Posterior cingulate gyrus (tissue), 11 donors: ENCODE results near the gene FSD1L.
A peak's percentile ranks its signal among the peaks of the same experiment; 100 is the strongest.
"Not testable (repeated sequence)": the region's sequence is repeated elsewhere in the genome, so short reads cannot be mapped to it uniquely, and the experiment has no call there.

Experiments
- DNase-seq, 10 donors: peaks; one replicate each; pipeline versions ENCODE4 v3.0.0 to v3.0.0-alpha.2; 2020 to 2021; ENCODE audit warnings: mixed read lengths in 3 of 10
- intact Hi-C: fragments of 100-400 bp; cut with DNase I; formaldehyde crosslinking; loops from one replicate; pipeline ENCODE4 v1.15.1; 2023

FSD1L gene

GRCh38 chr9:105475302-105475701 lies 27.5 kb downstream of the FSD1L start:
- DNase-seq, result no peak
- intact Hi-C loops, result no loop called here

GRCh38 chr9:105479846-105480245 lies 32.0 kb downstream of the FSD1L start:
- no peak for DNase-seq
- intact Hi-C loops, result no loop called here

GRCh38 chr9:105483618-105484017 lies 35.8 kb downstream of the FSD1L start:
- intact Hi-C loops, result no loop called here
- DNase-seq, result no peak

- intact Hi-C loops, result no loop called here
Observed at GRCh38 chr9:105484226-105484625, 36.4 kb downstream of the FSD1L start.

GRCh38 chr9:105485131-105485530 lies 37.3 kb downstream of the FSD1L start:
- DNase-seq, result no peak
- intact Hi-C loops, result no loop called here

More at GRCh38 chr9:105484226-105484625, 36.4 kb downstream of the FSD1L start:
- DNase-seq, result no peak

- intact Hi-C loops, result no loop called here
- DNase-seq, result no peak
Observed at GRCh38 chr9:105496826-105497225, 49.0 kb downstream of the FSD1L start.

GRCh38 chr9:105497704-105498103 lies 49.9 kb downstream of the FSD1L start:
- intact Hi-C loops, result no loop called here
- no peak for DNase-seq

GRCh38 chr9:105500108-105500766 lies 52.4 kb downstream of the FSD1L start:
- DNase-seq, result no peak
- intact Hi-C loops, result no loop called here

GRCh38 chr9:105501414-105501813 lies 53.6 kb downstream of the FSD1L start:
- intact Hi-C loops, result no loop called here
- no peak for DNase-seq

GRCh38 chr9:105502276-105502675 lies 54.4 kb downstream of the FSD1L start:
- DNase-seq, result no peak
- intact Hi-C loops, result no loop called here

GRCh38 chr9:105503881-105504280 lies 56.0 kb downstream of the FSD1L start:
- intact Hi-C loops, result no loop called here
- DNase-seq, result no peak

GRCh38 chr9:105507096-105507790 lies 59.4 kb downstream of the FSD1L start:
- intact Hi-C loops, result no loop called here
- no peak for DNase-seq

GRCh38 chr9:105508530-105508929 lies 60.7 kb downstream of the FSD1L start:
- intact Hi-C loops, result no loop called here
- DNase-seq, result no peak

- no peak for DNase-seq
- intact Hi-C loops, result no loop called here
Observed at GRCh38 chr9:105510024-105510423, 62.2 kb downstream of the FSD1L start.

GRCh38 chr9:105511446-105511845 lies 63.6 kb downstream of the FSD1L start:
- intact Hi-C loops, result no loop called here
- DNase-seq, result no peak

- DNase-seq, result peak in 2 of 10 donors; percentile 39 to 44
- intact Hi-C loops, result no loop called here
Observed at GRCh38 chr9:105515811-105516413, 68.1 kb downstream of the FSD1L start.

- DNase-seq, result peak in 4 of 10 donors; percentile 28 to 84 (median 76)
- intact Hi-C loops, result not testable (repeated sequence)
Observed at GRCh38 chr9:105519710-105520369, 72.0 kb downstream of the FSD1L start.

- not testable (repeated sequence) for DNase-seq
Observed at GRCh38 chr9:105520992-105521391, 73.2 kb downstream of the FSD1L start.

GRCh38 chr9:105522618-105523385 lies 75.0 kb downstream of the FSD1L start:
- DNase-seq, intact Hi-C loops: not testable (repeated sequence)

More at GRCh38 chr9:105520992-105521391, 73.2 kb downstream of the FSD1L start:
- intact Hi-C loops, result not testable (repeated sequence)

- no peak for DNase-seq
- intact Hi-C loops, result no loop called here
Observed at GRCh38 chr9:105531530-105531929, 83.7 kb downstream of the FSD1L start.
